Activated gamma-delta T cell treated with Interleukin-2 at 50 U/mL for 16 hours (primary cell): ENCODE measurements around the gene VPS13D.

Source experiments
- DNase-seq: peaks from one replicate; pipeline ENCODE4 v3.0.0-alpha.2; 2020

Gene VPS13D

DNA sequence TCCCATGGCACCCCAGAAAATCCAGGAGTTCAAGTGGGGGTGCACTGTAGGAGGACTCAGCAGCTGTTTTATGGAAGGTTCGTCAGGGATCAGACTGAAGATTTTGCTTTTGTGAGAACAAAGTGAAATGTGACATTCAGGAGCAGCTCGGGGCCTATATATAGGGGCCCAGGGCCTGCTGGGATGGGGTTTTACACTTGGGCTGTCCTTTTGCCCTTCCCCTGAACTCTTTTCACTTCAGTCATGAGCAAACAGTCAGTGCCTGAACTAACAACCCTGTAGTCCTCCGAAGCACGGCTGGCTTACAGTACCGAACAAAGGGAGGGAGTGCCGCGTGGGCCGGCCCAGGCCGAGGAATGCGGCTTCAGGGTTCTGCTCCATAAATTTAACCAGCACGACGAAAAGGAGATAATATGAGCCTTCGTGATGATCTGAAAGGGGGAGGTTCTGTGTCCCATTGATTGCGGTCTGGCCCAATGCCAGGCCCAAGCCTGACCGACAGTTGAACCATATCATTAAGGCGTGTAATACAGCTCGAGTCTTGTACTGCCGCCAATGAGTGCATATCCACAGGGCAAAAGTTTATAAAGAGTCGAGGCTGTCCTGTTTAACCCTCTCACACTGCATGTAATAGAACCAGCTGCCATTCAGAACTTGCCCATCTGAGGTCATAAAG, 248.2 kb downstream of the VPS13D start:
- DNase-seq = no peak

DNA sequence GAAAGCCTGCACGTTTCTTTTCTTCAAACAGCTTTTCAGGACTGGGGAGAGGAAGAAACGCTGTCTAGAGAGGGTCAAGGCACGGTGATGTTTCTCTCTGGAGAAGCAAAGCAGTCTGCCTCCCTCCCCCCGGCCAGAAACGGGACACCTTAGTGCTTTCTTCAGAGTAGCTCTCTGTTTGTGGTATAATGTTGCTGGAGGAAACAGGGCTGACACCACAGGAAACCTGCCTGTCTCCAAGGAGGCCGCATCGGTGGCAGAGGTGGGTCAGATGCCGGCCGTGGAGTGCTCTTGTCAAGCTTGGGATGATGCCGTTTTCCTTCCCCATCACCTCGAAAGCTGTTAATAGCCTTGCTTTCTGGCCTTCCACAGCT, 248.8 kb downstream of the VPS13D start:
- peak; percentile 53 for DNase-seq

DNA sequence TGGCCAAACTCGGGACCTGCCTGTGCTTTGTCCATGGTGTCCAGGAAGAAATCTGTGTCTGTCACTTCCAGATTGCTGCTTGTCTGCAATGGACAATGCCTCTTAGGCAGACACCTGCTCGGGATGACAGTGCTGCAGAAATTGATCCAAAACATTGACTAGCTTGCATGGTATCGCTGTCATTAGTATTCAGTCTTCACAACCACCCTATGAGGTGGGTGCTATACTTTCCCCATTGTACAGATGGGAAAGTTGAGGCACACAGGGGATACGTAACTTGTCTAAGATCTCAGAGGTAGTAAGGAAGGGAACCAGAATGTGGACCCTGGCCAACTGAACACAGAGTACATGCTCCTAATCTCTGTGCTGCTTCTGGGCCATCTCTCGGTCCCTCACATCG, 249.5 kb downstream of the VPS13D start:
- no peak for DNase-seq

DNA sequence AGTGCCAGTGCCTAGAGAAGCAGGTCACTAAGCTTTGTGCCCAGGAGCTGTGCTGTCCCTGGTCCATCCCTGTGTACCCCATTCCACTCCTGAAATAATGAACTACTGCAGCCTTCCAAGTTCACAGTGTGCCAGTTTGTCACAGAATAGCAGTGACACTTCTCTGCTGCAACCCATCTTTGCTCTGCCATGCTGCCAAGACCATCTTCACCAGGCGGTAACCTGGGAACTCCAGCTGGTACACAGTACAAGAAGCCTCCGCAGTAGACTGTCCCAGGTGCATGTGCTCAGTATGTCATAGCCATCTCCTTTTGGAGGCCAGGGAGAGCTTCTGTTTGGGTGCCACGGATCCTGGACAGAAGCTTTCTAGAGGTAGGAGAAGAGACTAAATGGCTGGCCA, 250.2 kb downstream of the VPS13D start:
- DNase-seq = no peak

DNA sequence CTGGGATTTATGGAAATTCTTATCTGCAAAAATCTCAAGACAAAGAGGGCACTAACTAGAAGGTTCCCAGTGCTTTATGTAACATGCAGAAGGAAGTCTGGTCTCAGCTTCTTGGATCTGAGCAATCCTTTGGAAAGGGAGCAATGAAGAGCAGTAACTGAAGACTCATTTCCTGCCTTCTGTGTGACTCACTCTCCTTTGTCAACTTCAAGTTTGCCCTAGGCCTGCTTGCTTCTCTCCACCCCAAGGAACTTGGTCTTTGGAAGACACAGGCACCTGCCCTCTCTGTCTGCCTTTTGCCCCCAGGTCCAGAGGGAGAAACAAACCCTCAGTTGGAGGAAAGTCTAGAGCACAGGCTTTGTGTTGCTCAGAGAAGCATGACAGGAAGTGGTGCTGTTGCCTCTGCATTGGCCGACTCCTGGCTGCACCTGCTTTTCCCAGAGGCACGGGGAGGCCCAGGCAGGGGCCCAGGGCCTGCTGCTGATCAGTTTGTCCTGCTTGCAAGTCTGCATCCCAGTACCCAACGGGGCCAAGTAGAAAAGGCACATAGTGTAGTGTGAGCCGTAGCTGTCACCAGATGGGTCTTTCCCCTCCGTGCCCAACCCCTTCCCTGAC, 251.0 kb downstream of the VPS13D start:
- DNase-seq = no peak

DNA sequence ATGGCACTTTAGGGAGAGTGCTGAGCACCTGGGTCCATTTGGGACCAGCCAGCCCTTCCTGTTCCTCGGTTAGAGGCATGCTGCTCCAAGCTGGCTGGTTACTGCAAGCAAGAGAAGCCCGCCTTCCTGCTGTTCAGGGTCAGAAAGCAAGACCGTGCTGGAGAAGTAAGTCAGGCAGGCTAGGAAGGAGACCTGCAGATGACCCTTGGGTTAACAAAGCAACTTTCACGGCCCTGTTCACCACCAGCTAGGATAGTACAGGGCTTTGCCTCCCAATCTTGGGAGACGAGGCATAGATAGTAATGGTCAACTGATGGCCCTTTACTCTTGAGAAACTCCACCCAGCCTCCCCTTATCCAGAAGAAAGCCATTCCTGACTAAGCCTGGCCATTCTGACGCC, 252.1 kb downstream of the VPS13D start:
- DNase-seq = no peak

DNA sequence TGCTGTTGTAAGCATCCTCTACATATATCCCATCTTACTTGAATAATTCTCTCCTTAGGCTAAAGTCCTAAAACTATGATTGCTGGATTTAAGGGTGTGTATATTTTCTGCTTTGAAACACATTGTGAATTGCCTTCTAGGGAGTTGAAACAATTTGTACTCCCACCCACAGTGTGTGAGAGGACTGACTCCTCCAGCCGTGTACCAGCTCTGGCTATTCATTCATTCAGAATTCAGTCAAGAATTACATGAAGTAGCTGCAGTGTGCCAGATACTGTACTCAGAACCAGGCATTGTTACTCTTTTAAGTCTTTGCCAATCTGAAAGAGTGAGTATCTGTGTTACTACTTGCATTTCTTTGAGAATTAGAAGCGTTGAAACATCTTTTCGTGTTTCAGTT, 253.2 kb downstream of the VPS13D start:
- no peak for DNase-seq

DNA sequence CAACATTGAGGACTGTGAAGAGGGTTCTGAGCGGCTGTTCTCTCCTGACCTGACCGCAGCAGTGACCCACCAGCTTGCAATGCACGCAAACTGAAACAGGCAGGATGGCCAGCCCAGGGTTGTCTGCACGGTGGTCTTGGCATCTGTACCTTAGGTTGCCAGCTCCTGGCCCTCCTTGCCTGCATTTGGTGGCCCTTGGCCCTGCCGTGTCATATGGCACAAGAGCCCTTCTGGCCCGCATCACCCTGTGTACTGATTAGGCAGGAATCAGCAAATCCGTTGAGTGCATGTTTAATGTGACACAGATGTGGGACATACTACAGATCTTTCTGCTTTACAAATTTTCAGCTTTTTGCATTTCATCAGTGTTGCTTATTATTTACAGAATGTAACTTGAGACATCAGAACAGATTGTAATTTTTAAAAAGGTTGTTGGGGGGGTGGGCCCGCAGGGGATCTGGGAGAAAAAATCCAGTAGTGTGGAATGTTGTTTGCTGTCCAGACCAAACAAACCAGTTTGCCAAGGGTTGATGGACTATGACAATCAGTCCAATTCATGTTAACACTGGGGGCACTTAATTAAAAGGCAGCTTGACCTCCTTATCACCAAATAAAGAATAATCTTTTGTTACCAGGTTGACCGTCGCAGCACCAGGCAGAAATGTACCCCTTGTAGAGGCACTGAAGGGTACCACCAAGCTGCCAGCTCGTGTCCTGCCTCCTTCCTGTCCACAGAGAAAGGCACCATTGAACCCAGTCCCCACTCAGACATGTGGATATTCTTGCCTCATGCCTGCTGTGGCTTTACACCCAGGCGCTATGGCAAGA, 255.6 kb downstream of the VPS13D start:
- DNase-seq = no peak

DNA sequence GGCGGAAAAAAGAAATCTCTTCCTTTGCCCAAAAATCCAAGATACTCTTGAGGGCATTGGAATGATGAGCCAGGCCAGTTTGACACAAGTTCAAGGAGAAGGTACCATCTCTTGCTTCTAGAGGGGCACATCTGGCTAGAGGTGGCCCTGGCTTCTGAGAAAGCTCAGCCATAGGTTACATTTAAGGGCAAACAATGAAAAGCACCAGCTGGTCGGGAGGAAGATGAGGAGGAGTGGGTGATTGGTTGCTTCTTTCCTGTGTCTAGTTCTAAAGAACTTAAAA, 256.2 kb downstream of the VPS13D start:
- DNase-seq = no peak

DNA sequence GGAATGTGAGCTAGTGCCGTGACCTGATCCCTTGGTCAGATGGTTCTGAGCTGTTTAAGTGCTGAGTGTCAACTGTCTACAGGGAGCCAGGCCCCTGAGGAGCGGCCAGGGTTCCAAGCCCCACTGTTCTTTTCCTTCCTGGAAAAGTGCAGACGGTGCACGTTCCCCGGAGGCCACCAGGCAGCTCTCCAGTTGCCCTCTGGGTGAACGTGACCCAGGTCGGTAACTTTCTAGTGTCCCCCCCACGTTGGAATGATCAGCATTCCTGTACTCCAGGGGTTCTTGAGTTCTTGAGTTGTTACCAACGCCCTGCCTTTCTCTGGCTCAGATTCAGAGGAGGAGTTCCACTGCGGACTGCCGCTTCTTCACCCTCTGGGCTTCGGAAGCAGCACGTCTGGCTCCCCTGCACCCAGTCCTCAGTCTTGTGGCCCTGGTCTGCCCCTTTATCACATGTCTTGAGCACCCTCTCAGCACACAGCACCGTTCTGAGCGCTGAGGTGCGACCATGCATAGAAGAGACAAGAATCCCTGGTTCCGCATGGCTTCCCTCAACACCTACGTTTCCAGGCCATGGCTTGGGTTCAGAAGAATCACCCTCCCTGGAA, 256.7 kb downstream of the VPS13D start:
- no peak for DNase-seq

DNA sequence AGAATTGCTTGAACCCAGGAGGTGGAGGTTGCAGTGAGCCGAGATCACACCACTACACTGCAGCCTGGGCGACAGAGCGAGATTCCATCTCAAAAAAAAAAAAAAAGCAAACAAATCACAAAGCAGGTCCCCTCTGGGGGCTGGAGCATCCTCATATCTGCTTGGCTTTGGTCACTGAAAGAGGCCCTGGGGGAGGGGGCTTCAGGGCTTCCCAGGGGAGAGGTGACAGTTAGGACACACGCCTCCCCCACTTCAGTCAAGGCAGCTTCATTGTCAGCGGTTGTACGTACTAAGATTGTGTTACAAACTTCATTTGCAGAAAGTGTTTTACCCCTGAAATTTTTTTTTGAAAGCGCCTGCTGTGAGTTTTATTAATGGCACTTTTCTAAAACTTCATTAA, 257.7 kb downstream of the VPS13D start:
- DNase-seq = no peak

DNA sequence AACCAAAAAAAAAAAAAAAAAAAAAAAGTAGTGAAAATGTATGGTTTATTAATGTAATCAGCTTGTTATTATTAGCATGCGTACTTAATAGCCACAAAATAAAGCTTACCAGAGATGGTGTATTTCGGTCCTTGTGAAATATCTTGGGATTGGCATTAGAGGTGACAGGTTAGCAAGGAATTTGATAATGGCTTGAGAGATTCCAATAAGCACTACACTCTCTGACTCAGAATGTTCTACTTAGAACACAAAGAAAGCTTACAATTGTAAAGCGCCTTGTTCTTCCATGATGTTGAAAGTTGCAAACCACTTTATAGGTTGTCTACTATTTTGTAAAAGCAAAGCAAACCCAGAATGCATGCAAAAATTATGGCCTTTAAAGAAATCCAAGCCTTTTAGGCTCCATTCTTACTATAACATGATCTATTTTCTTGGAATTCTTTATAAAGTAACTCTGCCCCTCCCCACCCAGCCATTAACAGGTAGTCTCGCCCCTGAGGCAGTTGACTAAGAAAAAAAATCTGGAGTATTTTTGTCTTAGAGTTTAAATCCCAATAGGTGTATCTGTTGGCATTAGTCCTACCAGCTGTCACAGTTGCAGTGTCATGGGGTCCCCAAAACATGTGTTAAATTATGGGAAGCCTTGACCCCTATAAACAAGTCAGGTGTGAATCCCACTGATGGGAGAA, 259.0 kb downstream of the VPS13D start:
- no peak for DNase-seq

DNA sequence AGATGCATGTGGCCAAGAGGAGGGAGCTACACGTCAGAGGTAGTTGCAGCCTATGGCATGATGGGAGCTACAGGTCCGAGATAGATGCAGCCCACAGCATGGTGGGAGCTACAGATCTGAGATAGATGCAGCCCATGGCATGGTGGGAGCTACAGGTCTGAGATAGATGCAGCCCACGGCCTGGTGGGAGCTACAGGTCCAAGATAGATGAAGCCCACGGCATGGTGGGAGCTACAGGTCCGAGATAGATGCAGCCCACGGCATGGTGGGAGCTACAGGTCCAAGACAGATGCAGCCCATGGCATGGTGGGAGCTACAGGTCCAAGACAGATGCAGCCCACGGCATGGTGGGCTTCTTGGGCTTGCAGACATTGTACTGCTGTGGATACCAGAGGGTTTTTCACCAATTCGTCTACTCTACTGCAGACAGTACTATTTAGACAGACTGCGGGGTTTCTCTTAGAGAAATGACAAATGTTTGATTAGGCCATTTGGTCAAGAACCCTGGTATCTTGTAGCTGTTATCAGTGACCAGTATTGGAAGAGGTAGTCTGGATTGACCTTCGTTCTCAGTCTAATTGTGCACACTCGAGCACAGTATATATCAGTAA, 260.8 kb downstream of the VPS13D start:
- DNase-seq = no peak

DNA sequence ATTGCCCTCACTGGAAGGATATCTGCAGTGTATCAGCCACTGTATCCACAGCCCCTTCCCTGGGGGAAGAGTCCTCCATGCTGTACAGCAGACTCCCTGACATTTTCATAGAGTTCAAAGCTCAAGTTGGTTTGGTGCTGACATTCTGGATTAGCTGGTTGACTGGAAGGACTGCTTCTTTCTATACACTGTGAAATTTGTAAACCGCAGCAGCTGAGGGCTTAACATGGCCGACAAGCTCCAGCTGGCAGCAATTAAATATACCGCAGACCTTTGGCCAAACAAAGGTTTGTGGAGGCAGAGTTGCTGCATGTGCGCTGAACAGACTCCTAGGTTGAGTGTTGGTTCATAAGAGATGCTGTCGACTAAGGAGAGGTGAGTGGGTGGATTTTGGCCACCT, 261.8 kb downstream of the VPS13D start:
- DNase-seq = no peak

DNA sequence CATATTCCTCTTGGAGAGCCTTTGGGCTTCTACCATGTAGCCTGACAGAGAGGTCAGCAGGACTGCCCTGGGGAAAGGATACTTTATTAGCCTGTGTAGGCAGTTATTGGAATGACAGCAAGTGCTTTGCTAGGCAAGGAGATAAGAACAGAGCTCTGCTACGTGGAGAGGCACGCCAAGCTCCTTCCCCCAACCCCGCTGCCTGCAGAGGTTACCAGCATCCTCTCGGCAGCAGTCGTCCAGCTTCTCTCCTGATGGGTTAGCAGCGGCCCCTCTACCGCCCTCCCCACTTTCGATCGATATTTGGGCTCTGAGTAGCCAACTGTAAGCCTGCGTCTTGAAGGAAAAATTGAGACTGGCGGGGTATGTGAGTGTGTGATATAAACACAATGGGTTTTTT, 265.9 kb downstream of the VPS13D start:
- DNase-seq = no peak

DNA sequence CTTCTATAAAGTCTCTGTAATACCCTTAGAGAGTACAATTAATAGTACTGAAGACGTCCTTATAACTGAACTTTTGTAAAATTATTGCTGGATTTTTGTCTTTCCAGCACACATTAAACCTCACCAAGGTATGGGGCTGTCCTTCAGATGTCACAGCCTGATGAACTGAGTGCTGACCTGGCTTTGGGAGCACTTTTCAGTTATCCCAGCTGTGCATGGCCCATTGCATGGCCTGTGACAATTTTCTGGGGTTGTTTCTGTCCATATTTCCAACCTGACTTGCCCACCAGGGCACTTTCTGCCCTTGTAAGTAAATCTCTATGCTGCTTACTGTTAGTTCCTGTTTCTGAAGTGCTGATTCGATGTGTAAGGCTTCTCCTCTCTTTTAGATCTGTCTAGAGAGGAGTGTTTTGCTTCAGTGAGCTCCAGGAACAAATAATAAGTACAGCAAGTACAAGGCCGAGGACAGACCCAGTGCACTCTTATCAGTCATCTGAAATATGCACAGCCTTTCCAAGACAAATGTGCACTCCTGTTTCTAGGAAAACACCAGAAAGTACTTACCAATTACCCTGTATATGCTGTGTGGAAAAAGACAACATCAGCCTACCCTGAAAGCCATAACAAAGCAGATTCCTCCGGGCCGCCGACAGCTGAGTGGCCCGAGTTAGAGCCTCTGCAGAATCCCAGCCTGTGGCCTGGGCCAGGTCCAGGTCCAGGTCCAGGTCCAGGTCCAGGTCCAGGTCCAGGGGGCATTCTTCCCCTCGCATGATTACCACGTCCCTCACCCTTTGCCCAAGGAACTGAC, 266.5 kb downstream of the VPS13D start:
- DNase-seq = no peak

DNA sequence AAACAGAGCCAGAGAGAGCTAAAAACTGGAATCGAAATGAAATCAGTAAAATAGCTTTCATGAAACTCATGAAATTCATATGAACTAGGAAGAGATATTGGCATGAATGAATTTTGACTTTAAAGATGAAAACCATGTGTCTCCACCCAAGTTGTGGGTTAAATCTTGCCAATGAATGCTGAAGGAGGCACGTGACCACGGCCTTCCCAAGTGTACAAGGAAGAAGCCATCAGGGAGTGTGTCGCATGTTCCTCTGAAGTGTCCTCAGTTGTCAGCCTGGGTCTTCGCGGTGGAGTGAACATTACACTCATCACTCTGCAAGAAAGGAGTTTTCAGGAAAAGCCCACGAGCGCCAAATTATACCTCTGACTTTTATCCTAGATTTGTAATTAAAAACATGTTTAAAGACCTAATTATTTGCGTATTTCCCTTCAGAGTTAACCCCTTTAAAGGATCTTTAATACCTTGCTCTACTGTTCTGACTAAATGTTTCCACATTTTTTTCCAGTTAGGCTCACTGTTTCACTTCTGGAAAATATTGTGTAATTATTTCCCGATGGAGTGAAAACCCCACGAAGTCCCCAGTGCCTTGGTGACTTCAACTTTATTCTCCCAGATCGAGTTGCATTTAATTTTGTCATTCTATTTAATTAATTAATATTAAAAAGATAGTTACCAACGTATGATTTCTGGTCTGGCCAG, 269.9 kb downstream of the VPS13D start:
- no peak for DNase-seq

DNA sequence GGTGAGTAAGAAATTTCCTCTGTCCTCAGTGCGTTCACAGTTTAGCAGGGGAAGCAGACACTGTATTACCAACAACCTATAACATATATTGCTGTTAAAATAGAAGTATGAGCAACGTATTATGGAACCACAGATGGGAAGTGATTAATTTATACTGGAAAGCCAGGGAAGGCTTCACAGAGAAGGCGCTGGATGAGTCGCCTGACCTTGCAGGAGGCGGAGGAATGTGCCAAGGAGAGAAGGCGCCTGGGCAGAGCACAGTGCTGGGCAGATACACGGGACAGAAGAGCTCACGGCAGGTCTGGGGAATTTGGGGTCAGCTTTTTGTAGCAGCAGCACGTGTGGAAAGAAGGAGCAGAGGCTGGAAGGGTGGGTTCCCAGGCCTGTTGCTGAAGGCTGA, 271.8 kb downstream of the VPS13D start:
- no peak for DNase-seq

DNA sequence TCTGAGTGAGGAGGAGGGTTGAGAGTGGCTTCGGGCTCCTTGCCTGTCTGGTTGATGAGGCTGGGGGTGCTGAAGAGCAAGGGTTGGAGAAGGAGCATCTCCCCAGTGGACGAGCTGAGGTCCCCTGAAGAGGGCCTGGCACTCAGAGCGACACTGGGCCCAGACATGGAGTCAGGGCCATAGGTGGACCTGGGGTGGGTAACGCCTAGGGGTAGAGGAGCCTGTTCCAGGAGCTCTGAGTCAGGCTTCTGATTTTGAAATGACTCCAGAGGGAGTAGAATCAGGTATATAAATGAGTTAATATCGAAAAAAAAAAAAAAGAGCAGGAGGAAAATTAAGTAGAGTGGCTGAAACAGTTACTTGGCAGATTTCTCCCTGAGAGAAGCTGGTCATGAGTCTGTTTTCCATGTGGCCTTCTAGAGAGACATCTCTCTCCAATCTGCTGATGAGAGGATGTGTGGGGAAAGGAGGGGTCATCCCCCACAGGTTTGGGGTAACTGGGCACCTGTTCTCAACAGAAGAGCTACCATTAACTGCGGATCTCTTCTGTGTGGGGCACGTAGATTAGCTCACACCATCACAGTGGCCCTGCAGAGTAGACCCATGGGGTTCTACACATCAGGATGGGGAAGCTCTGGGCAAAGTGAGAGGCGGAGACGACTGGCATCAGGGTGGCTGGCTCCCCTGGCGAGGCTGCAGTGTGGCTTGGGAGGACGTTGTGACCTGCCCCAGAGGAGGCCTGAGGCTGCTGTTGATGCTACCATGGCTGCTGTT, 272.7 kb downstream of the VPS13D start:
- DNase-seq = no peak

DNA sequence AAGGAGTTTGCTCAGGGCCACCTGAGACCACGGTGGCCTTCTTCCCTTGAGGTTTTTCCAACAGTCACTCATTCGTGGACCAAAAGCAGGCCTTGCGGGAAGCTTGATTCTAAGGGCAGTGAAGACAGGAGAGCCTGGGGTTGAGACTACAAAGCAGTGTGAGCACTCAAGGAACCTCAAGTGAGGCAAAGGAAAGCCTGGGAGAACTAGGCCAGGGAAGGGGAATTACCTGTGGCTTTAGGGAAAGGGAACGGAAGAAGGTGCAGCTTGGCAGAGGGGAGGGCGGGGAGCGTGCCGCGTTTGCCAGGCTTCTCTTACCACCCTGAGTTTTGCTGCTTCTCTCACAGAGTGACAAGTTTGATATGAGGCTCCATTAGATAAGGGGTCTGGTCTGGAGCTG, 273.9 kb downstream of the VPS13D start:
- no peak for DNase-seq

DNA sequence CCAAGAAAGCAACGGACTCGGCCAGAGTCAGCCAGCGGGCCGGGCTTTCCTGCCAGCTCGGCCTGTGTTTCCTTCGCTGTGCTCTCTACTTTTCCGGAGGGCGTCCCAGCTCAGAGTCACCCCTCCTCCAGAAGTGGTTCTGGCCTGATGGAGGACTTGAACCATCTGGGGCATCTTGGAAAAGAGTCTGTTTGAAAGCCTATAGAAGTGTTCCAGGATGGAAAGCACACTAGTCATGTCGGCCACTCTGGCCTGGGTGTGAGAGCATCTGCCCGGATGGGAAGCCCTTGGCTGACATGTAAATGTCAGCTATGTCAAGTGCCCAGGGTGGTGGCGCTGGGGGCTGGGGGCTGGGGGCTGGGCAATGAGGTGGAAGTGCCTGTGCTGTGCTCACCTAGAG, 274.8 kb downstream of the VPS13D start:
- DNase-seq = no peak
